ENCODE data around the gene TRIM45.

TRIM45 gene

GRCh38 chr1:117070124-117070523 is 51.4 kb downstream of the TRIM45 start:
- TF ChIP-seq POLR2A (IDR thresholded peaks at IDR 0.05; ENCODE audit: low read length) (no peak), GATA1 (IDR thresholded peaks at IDR 0.05; ENCODE audit: low read depth, low read length) (no peak)

GRCh38 chr1:117069220-117069844 is 52.2 kb downstream of the TRIM45 start:
- no peak for DNase-seq
- TF ChIP-seq GATA1 (IDR thresholded peaks at IDR 0.05; ENCODE audit: low read depth, low read length) = no peak

More at GRCh38 chr1:117070124-117070523, 51.4 kb downstream of the TRIM45 start:
- DNase-seq = no peak

- TF ChIP-seq POLR2A (IDR thresholded peaks at IDR 0.05; ENCODE audit: low read length) (no peak), GATA1 (IDR thresholded peaks at IDR 0.05; ENCODE audit: low read depth, low read length) (no peak)
- no peak for DNase-seq
Observed at GRCh38 chr1:117068580-117068979, 53.0 kb downstream of the TRIM45 start.

GRCh38 chr1:117067533-117068370 is 53.8 kb downstream of the TRIM45 start:
- TF ChIP-seq POLR2A (IDR thresholded peaks at IDR 0.05; ENCODE audit: low read length) (no peak), GATA1 (IDR thresholded peaks at IDR 0.05; ENCODE audit: low read depth, low read length) (no peak)
- peak; percentile 59 to 77 for DNase-seq

GRCh38 chr1:117066367-117066766 is 55.2 kb downstream of the TRIM45 start:
- no peak for DNase-seq
- TF ChIP-seq GATA1 (IDR thresholded peaks at IDR 0.05; ENCODE audit: low read depth, low read length) (no peak), POLR2A (IDR thresholded peaks at IDR 0.05; ENCODE audit: low read length) (no peak)

- no peak for TF ChIP-seq GATA1 (IDR thresholded peaks at IDR 0.05; ENCODE audit: low read depth, low read length)
- TF ChIP-seq POLR2A (IDR thresholded peaks at IDR 0.05; ENCODE audit: low read length) = no peak
- DNase-seq = peak in 1 of 2 experiments; percentile 20
Observed at GRCh38 chr1:117061986-117062415, 59.5 kb downstream of the TRIM45 start.

All from erythroblast (primary cell).